Cardiac muscle cell (in vitro differentiated cells and primary cell): ENCODE data around the gene FARS2. TPM values are rescaled to one million over a fixed set of nuclear protein-coding genes. Genes with fewer than 3 reads are reported as not detected.

Experiments used
- DNase-seq, 2 donors: peaks; one replicate each; pipeline versions ENCODE4 v3.0.0 to v3.0.0-alpha.2; 2010 to 2017; ENCODE audit warnings: low read depth in 1 of 2, low spot score in 1 of 2
- H3K27ac ChIP-seq: fragments of 200-600 bp; sonication (generic); 2 replicates; pipeline ENCODE4 v1.5.1; 2016
- H3K27me3 ChIP-seq: fragments of 200-600 bp; sonication (generic); 2 replicates; pipeline ENCODE4 v1.6.0; 2016; ENCODE audit warnings: control low read depth
- H3K36me3 ChIP-seq: fragments of 200-600 bp; sonication (generic); 2 replicates; pipeline ENCODE4 v1.5.1; 2016; ENCODE audit warnings: control low read depth
- H3K4me1 ChIP-seq: fragments of 200-600 bp; sonication (generic); 2 replicates; pipeline ENCODE4 v1.8.1; 2017; ENCODE audit warnings: low read depth, mild to moderate bottlenecking, mixed run types
- H3K4me3 ChIP-seq: fragments of 200-600 bp; sonication (generic); 2 replicates; pipeline ENCODE4 v1.5.1; 2016; ENCODE audit warnings: mild to moderate bottlenecking
- H3K9me3 ChIP-seq: fragments of 200-600 bp; sonication (generic); 2 replicates; pipeline ENCODE4 v1.5.1; 2017; ENCODE audit warnings: low read depth, mild to moderate bottlenecking, control low read depth
- polyA plus RNA-seq: library from polyadenylated mRNA; unstranded; fragments of >200 nt; fragmentation: Nextera tagmentation; extraction: Ambion mirVana; gene quantifications from 2 replicates; pipeline ENCODE4 v1.2.1, GENCODE V29; 2016
- total RNA-seq: library from RNA; depleted of rRNA; stranded (reverse); fragments of >200 nt; gene quantifications from 2 replicates; pipeline ENCODE4 v1.2.3, GENCODE V29; 2016
- TF ChIP-seq, protein P1 (sequence below): IDR thresholded peaks from 2 replicates; pipeline ENCODE4 v1.5.1; 2012; ENCODE audit warnings: low read depth, mild to moderate bottlenecking, low read length

Gene FARS2
- total and polyA plus RNA-seq, 2 experiments from 2014 or later, result 12.4 to 22.5 TPM

DNA sequence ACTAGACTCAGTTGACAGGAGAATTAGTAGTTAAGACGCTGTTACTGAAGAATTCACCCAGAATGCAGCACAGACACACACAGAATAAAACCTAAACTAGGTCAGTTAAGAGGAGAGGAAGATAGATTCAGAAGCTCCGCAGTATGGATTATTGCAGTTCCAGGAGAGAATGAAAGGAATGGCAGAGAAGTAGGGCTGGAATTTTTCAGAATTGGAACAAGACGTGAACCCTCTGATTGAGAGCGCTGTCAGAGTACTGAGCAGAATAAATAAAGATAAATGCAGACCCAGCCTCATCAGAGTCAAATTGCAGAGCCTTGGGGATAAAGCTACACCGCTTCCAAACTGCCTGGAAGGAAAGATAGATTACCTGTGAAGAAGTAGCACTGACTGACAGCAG is 344.6 kb downstream of the FARS2 start:
- TF ChIP-seq, protein P1, sequence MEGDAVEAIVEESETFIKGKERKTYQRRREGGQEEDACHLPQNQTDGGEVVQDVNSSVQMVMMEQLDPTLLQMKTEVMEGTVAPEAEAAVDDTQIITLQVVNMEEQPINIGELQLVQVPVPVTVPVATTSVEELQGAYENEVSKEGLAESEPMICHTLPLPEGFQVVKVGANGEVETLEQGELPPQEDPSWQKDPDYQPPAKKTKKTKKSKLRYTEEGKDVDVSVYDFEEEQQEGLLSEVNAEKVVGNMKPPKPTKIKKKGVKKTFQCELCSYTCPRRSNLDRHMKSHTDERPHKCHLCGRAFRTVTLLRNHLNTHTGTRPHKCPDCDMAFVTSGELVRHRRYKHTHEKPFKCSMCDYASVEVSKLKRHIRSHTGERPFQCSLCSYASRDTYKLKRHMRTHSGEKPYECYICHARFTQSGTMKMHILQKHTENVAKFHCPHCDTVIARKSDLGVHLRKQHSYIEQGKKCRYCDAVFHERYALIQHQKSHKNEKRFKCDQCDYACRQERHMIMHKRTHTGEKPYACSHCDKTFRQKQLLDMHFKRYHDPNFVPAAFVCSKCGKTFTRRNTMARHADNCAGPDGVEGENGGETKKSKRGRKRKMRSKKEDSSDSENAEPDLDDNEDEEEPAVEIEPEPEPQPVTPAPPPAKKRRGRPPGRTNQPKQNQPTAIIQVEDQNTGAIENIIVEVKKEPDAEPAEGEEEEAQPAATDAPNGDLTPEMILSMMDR, result no peak
- DNase-seq, result no peak
- peaks cover 6% of the 10 kb centered on the region for H3K4me1 ChIP-seq
- no peak overlapping the region for H3K27ac ChIP-seq
- no peaks in the 10 kb centered on the region for H3K9me3 ChIP-seq
- H3K27me3 ChIP-seq, result no peaks in the 10 kb centered on the region
- H3K4me3 ChIP-seq, result no peak overlapping the region
- H3K36me3 ChIP-seq, result no peaks in the 10 kb centered on the region

DNA sequence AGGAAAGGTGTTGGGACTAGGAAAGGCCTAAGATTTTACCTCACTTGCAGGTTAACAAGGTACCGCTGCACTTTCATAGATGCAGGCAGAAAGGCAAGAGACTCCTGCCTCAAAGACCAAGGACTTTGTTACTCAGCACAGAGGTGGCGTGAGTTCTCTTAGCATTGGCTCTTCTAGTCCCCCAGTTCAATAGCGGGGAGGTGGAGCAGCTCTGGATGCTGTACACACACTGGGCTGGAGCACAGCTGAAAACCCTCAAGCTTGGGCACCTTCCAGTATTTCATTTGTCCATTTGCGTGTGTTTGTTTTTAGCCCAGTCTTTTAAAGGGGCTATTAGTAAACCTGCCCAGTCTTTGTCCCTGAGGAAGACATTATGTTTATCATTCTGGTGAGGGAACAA is 345.2 kb downstream of the FARS2 start:
- H3K4me3 ChIP-seq, result no peak overlapping the region
- H3K27ac ChIP-seq, result no peak overlapping the region
- no peaks in the 10 kb centered on the region for H3K27me3 ChIP-seq
- H3K9me3 ChIP-seq, result no peaks in the 10 kb centered on the region
- H3K36me3 ChIP-seq, result no peaks in the 10 kb centered on the region
- no peak for DNase-seq
- H3K4me1 ChIP-seq, result peaks cover 6% of the 10 kb centered on the region
- TF ChIP-seq, protein P1, result no peak

DNA sequence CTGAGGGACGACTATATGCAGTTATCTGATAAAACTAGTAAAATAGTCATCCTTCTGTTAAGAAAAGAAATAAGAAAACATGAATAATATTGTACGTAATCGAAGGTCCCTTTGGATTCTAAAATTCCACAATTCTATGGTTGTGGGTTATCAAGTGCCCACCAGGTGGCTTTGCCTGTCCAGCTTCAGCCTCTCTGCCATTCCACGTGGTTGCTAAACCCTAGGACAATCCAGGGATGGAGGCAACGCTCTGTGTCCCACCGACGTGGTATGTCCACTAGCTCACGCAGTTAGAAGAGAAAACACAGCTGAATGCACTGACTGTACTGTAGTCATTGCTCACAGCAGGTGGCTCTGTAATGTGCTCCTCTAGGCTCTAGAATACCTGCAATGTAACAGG is 349.3 kb downstream of the FARS2 start:
- peaks cover 3% of the 10 kb centered on the region for H3K4me1 ChIP-seq
- H3K27me3 ChIP-seq, result no peaks in the 10 kb centered on the region
- H3K27ac ChIP-seq, result no peak overlapping the region
- TF ChIP-seq, protein P1, result no peak
- H3K9me3 ChIP-seq, result no peaks in the 10 kb centered on the region
- H3K36me3 ChIP-seq, result no peaks in the 10 kb centered on the region
- DNase-seq, result no peak
- no peak overlapping the region for H3K4me3 ChIP-seq

DNA sequence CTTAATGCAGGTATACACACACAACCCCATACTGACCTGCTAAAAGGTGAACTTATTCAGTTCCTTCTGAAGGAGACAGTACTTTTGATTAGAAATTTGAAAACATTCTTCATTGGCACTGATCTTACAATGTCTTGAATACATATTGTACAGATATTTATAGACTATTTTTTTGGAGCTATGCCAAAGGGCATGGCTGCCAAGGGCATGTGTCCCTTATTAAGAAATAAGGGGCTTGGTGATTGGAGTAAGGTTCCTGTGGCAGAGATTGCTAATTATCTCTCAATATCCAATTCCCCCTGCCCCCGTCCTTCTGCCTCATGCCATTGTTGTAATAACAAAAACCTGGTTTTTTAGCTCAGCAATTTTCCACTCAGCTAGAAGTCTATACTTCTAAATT is 355.9 kb downstream of the FARS2 start:
- Histone ChIP-seq H3K4me1 (no peaks in the 10 kb centered on the region), H3K36me3 (no peaks in the 10 kb centered on the region), H3K27me3 (no peaks in the 10 kb centered on the region), H3K4me3 (no peak overlapping the region), H3K9me3 (no peaks in the 10 kb centered on the region), H3K27ac (no peak overlapping the region)
- TF ChIP-seq, protein P1, result no peak
- no peak for DNase-seq

DNA sequence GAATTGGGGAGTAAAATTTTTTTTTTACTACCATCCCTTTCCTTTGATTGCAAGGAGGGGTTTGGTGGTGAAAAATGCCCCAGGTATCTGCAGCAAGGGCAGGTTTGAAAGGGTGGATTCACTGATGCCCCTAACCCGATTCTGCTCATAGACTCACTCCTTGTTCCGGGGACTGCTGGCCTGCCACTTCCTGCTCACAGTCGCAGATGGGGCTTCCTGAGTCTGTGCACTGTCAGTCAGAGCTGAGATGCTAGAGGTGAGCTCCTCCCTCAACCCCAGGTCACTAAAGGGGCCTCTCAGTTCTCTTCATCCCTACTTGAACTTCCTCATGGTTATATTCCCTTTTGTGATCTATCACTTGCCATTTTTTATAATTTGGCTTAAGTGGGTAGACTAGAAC is 357.9 kb downstream of the FARS2 start:
- TF ChIP-seq, protein P1, result no peak
- Histone ChIP-seq H3K9me3 (no peaks in the 10 kb centered on the region), H3K4me3 (no peak overlapping the region), H3K4me1 (peaks cover 7% of the 10 kb centered on the region), H3K36me3 (no peaks in the 10 kb centered on the region), H3K27me3 (no peaks in the 10 kb centered on the region), H3K27ac (no peak overlapping the region)
- DNase-seq, result no peak

DNA sequence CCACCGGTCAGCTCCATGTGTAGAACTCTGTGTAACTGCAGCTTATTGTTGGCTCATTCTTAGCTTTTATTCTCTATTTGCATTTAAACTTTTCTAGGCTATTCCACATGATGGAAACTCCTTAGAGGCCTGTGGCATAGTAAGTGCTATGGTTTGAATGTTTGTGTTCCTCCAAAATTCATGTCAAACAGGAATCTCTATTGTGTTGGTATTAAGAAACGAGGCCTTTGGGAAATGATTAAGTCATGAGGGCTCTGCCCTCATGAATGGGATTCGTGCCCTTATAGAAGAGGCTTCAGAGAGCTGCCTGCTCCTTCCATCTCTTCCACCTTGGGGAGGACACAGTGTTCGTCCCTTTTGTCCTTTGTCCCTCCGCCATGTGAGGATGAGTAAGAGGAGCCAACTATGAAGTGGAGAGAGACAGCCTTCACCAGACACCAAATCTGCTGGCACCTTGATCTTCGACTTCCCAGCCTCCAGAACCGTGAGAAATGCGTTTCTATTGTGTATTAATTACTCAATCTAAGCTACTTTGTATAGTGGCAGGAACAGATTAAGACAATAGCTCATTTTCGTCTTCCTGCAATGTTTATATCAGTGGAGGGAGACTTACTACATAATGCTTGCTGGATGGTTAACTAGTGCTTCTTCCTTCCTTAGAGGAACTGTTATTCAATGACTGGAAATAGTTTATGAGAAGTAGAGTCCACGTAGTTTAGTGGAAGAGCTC is 361.1 kb downstream of the FARS2 start:
- Histone ChIP-seq H3K27ac (no peak overlapping the region), H3K9me3 (no peaks in the 10 kb centered on the region), H3K4me3 (no peak overlapping the region), H3K36me3 (no peaks in the 10 kb centered on the region), H3K27me3 (no peaks in the 10 kb centered on the region), H3K4me1 (peaks cover 12% of the 10 kb centered on the region)
- TF ChIP-seq, protein P1, result no peak
- no peak for DNase-seq
